ENCODE measurements around the gene PBX3. TPM values are rescaled to one million over a fixed set of nuclear protein-coding genes. Genes with fewer than 3 reads are reported as not detected.

The PBX3 gene
- total and polyA plus RNA-seq, 7 donors, result 4.2 to 12.7 (median 6.6) TPM

GRCh38 chr9:125759764-125760129, 12.6 kb downstream of the PBX3 start:
- Histone ChIP-seq H3K27me3 (ENCODE audit: insufficient read depth in 3 of 3, low read length in 2 of 3) (no peaks in the 10 kb centered on the region), H3K9me3 (no peaks in the 10 kb centered on the region), H3K27ac (no peak overlapping the region), H3K4me1 (no peaks in the 10 kb centered on the region), H3K4me3 (peak overlapping the region; percentile 20), H3K36me3 (ENCODE audit: insufficient read depth in 1 of 2, low read depth in 1 of 2) (no peaks in the 10 kb centered on the region)
- ATAC-seq (no peak), DNase-seq (no peak)
- 65 to 74% (median 71%) methylated on average over 7 of the region's 7 CpGs for WGBS, 3 donors
- intact Hi-C loops (cut with DNase I), result no loop called here
- no peak for TF ChIP-seq CTCF (IDR thresholded peaks at IDR 0.05)

GRCh38 chr9:125760537-125760936, 13.4 kb downstream of the PBX3 start:
- Histone ChIP-seq H3K9me3 (no peaks in the 10 kb centered on the region), H3K4me1 (no peaks in the 10 kb centered on the region), H3K27me3 (ENCODE audit: insufficient read depth in 3 of 3, low read length in 2 of 3) (no peaks in the 10 kb centered on the region), H3K27ac (no peak overlapping the region), H3K4me3 (no peak overlapping the region), H3K36me3 (ENCODE audit: insufficient read depth in 1 of 2, low read depth in 1 of 2) (no peaks in the 10 kb centered on the region)
- no peak for ATAC-seq
- WGBS, 3 donors, result 88 to 94% (median 89%) methylated on average over 1 of the region's 1 CpG
- intact Hi-C loops (cut with DNase I), result no loop called here
- DNase-seq, result no peak
- no peak for TF ChIP-seq CTCF (IDR thresholded peaks at IDR 0.05)

GRCh38 chr9:125761676-125762450, 14.7 kb downstream of the PBX3 start:
- Histone ChIP-seq H3K36me3 (ENCODE audit: insufficient read depth in 1 of 2, low read depth in 1 of 2) (no peaks in the 10 kb centered on the region), H3K4me3 (no peak overlapping the region), H3K4me1 (no peaks in the 10 kb centered on the region), H3K27me3 (ENCODE audit: insufficient read depth in 3 of 3, low read length in 2 of 3) (no peaks in the 10 kb centered on the region), H3K9me3 (no peaks in the 10 kb centered on the region), H3K27ac (no peak overlapping the region)
- no peak for TF ChIP-seq CTCF (IDR thresholded peaks at IDR 0.05)
- DNase-seq, result no peak
- intact Hi-C loops (cut with DNase I), result no loop called here
- ATAC-seq, result no peak
- 46 to 54% (median 48%) methylated on average over 2 of the region's 2 CpGs for WGBS, 3 donors

- no peaks in the 10 kb centered on the region for H3K4me1 ChIP-seq
- no peaks in the 10 kb centered on the region for H3K36me3 ChIP-seq (ENCODE audit: insufficient read depth in 1 of 2, low read depth in 1 of 2)
- TF ChIP-seq CTCF (IDR thresholded peaks at IDR 0.05), result no peak
- H3K27me3 ChIP-seq (ENCODE audit: insufficient read depth in 3 of 3, low read length in 2 of 3), result no peaks in the 10 kb centered on the region
- ATAC-seq (peak in 1 of 4 donors; percentile 21), DNase-seq (no peak)
- H3K4me3 ChIP-seq, result no peak overlapping the region
- no peak overlapping the region for H3K27ac ChIP-seq
- no peaks in the 10 kb centered on the region for H3K9me3 ChIP-seq
- 79 to 85% (median 82%) methylated on average over 7 of the region's 7 CpGs for WGBS, 3 donors
- intact Hi-C loops (cut with DNase I), result no loop called here
Observed at GRCh38 chr9:125763394-125763801, 16.2 kb downstream of the PBX3 start.

GRCh38 chr9:125764198-125764597, 17.0 kb downstream of the PBX3 start:
- Histone ChIP-seq H3K36me3 (ENCODE audit: insufficient read depth in 1 of 2, low read depth in 1 of 2) (no peaks in the 10 kb centered on the region), H3K4me1 (no peaks in the 10 kb centered on the region), H3K27me3 (ENCODE audit: insufficient read depth in 3 of 3, low read length in 2 of 3) (no peaks in the 10 kb centered on the region), H3K27ac (no peak overlapping the region), H3K4me3 (no peak overlapping the region), H3K9me3 (no peaks in the 10 kb centered on the region)
- intact Hi-C loops (cut with DNase I), result no loop called here
- TF ChIP-seq CTCF (IDR thresholded peaks at IDR 0.05), result no peak
- DNase-seq (no peak), ATAC-seq (no peak)
- WGBS, 3 donors, result 65 to 78% (median 69%) methylated on average over 3 of the region's 3 CpGs

Measured in psoas muscle (tissue), 8 donors.